Kidney epithelial cell (primary cell): Measurements from ENCODE around the gene ATP13A3. TPM values are rescaled to one million over a fixed set of nuclear protein-coding genes. Genes with fewer than 3 reads are reported as not detected.

ENCODE experiments used
- DNase-seq: peaks from one replicate; pipeline ENCODE4 v3.0.0-alpha.2; 2010; ENCODE audit warnings: low read depth
- H3K27me3 ChIP-seq: 2 replicates; pipeline ENCODE4 v1.6.0; 2011; ENCODE audit warnings: low read length; ENCODE audit not compliant: control insufficient read depth, insufficient read depth
- H3K36me3 ChIP-seq: 2 replicates; pipeline ENCODE4 v1.5.1; 2011; ENCODE audit warnings: low read length; ENCODE audit not compliant: control insufficient read depth, insufficient read depth
- H3K4me3 ChIP-seq: 2 replicates; pipeline ENCODE4 v1.5.1; 2011; ENCODE audit warnings: low read depth, mild to moderate bottlenecking, control low read depth, low read length
- total RNA-seq: library from RNA; depleted of rRNA; stranded (reverse); fragments of >200 nt; gene quantifications from 2 replicates; pipeline ENCODE4 v1.2.3, GENCODE V29; 2015
- TF ChIP-seq, protein P1 (sequence below): IDR thresholded peaks from 2 replicates; pipeline ENCODE4 v1.5.1; 2011; ENCODE audit warnings: mild to moderate bottlenecking, moderate library complexity, low read length, control low read depth, inconsistent platforms; ENCODE audit not compliant: insufficient read depth, poor library complexity, severe bottlenecking

Gene ATP13A3
- total RNA-seq, 1 donor from 2014 or later = 324 TPM

DNA sequence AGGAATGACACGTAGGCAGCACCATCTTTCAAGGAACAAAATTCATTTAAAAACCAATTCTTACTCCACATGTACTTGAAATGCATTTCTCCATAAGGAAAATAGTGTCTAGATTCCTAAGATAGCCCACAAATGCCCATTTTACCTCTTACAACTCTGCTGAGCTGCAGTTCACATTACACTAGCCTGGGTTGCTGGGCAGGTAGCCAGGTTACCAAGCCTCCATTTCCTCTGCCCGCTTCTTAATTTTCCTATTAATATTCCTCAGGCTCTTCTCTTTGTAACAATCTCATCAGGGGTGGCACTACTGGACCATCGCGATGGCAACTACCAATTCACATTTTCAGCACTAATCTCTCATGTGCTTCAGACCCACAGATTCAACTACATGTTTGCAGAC, 10.8 kb downstream of the ATP13A3 start:
- Histone ChIP-seq H3K4me3 (no peak overlapping the region), H3K36me3 (no peaks in the 10 kb centered on the region), H3K27me3 (no peaks in the 10 kb centered on the region)
- no peak for DNase-seq
- TF ChIP-seq, protein P1, sequence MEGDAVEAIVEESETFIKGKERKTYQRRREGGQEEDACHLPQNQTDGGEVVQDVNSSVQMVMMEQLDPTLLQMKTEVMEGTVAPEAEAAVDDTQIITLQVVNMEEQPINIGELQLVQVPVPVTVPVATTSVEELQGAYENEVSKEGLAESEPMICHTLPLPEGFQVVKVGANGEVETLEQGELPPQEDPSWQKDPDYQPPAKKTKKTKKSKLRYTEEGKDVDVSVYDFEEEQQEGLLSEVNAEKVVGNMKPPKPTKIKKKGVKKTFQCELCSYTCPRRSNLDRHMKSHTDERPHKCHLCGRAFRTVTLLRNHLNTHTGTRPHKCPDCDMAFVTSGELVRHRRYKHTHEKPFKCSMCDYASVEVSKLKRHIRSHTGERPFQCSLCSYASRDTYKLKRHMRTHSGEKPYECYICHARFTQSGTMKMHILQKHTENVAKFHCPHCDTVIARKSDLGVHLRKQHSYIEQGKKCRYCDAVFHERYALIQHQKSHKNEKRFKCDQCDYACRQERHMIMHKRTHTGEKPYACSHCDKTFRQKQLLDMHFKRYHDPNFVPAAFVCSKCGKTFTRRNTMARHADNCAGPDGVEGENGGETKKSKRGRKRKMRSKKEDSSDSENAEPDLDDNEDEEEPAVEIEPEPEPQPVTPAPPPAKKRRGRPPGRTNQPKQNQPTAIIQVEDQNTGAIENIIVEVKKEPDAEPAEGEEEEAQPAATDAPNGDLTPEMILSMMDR = no peak

DNA sequence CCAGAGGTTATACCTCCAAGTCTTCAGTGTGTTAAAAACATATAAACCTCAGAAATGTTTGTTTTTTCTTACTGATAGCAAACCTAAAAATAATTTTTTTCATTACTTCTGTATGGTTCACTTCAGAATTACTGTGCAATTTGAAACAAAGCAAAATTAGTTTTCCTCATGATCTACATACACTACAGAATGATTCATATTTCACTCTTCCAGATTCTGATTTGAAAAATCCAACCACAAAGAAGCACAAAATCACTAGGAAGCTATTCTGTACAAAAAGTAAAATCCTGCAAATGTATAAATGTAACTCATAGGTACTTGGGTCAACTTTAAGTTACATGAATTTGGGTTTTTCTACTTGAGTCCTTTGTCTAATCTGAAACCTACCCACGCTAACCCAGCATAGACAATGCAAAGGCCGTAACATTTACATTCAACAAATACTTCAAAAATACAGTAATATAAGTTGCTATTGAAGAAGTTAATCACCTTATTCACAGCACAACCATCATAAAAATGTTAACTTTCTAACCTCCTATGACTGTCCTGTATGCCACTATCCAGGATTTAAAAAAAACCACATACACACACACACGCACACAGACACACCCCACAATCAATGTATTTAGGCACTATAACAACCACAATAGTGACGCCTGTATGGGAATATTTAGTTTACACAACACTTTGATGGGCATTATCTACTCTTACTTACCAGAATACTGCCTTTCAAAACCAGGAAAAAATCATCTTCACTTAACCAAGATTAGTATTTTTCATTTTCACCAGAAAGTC, 11.5 kb downstream of the ATP13A3 start:
- no peaks in the 10 kb centered on the region for H3K36me3 ChIP-seq
- no peaks in the 10 kb centered on the region for H3K27me3 ChIP-seq
- H3K4me3 ChIP-seq = no peak overlapping the region
- DNase-seq = no peak
- TF ChIP-seq, protein P1 = no peak

DNA sequence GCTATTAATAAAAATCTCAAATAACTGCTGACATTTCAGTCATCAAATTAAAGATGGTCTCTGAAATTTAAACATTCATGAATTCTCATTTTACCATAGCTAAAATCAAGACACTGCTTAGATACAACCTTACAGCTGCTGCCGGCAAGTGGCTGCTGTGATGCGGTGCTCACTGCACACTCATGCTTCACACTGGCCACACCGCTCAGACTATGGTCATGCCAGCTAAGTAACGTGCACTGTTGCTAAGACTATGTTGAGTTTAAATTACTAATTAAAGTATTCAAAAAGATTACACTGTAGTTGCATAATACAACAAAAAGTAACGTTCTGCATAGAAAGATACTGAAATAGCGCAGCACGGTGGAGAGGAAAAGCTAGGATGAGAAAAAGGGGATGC, 12.1 kb downstream of the ATP13A3 start:
- Histone ChIP-seq H3K36me3 (no peaks in the 10 kb centered on the region), H3K4me3 (no peak overlapping the region), H3K27me3 (no peaks in the 10 kb centered on the region)
- DNase-seq = no peak
- TF ChIP-seq, protein P1 = no peak

DNA sequence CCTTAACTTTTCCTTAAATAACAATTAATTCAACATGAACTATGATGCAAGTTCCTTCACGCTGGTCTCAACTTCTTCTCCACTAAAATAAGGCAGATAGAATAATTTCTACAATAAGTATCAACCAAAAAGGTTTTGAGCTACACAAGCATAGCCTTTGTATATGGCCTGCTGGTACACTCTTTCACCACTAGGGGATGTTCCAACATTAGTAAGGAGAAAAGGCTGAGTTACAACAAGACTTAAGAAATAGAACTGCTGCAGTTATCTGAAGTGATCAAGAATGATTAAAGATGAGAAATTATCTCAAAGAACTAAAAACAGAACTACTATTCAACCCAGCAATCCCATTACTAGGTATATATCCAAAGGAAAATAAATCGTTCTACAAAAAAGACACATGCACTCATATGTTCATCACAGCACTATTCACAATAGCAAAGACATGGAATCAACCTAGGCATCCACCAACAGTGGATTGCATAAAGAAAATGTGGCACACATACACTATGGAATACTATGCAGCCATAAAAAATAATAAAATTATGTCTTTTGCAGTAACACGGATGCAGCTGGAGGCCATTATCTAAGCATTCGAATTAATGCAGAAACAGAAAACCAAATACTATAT, 14.4 kb downstream of the ATP13A3 start:
- Histone ChIP-seq H3K4me3 (no peak overlapping the region), H3K27me3 (no peaks in the 10 kb centered on the region), H3K36me3 (no peaks in the 10 kb centered on the region)
- DNase-seq = no peak
- TF ChIP-seq, protein P1 = peak; percentile 98

DNA sequence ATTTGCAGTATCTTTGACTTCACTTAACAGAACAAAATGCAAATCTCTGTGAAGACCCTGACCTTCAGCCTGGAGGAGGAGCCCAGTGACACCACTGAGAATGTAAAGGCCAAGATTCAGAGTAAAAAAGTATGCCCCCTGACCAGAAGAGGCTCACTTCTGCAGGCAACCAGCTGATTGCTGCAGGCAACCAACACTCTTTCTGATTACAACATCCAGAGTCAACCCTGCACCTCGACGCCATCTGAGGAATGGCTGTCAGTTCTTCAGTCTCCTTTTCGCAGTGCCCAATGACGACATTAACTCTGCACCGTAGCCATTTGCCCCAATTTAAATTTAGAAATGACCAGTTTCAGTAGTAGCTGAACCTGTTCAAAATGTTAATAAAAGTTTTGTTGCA, 14.9 kb downstream of the ATP13A3 start:
- TF ChIP-seq, protein P1 = no peak

More for the DNA sequence above, 14.9 kb downstream of the ATP13A3 start:
- no peaks in the 10 kb centered on the region for H3K27me3 ChIP-seq
- no peak overlapping the region for H3K4me3 ChIP-seq
- DNase-seq = no peak
- H3K36me3 ChIP-seq = no peaks in the 10 kb centered on the region
